OCI-M2 (cell line): ENCODE measurements around the gene NAA25.
A peak's percentile ranks its signal among the peaks of the same experiment; 100 is the strongest.

Experiments
- DNase-seq: peaks from one replicate; lab custom pipeline; 2025; ENCODE audit not compliant: unreplicated experiment; lab: John Stamatoyannopoulos, UW

The NAA25 gene

DNA sequence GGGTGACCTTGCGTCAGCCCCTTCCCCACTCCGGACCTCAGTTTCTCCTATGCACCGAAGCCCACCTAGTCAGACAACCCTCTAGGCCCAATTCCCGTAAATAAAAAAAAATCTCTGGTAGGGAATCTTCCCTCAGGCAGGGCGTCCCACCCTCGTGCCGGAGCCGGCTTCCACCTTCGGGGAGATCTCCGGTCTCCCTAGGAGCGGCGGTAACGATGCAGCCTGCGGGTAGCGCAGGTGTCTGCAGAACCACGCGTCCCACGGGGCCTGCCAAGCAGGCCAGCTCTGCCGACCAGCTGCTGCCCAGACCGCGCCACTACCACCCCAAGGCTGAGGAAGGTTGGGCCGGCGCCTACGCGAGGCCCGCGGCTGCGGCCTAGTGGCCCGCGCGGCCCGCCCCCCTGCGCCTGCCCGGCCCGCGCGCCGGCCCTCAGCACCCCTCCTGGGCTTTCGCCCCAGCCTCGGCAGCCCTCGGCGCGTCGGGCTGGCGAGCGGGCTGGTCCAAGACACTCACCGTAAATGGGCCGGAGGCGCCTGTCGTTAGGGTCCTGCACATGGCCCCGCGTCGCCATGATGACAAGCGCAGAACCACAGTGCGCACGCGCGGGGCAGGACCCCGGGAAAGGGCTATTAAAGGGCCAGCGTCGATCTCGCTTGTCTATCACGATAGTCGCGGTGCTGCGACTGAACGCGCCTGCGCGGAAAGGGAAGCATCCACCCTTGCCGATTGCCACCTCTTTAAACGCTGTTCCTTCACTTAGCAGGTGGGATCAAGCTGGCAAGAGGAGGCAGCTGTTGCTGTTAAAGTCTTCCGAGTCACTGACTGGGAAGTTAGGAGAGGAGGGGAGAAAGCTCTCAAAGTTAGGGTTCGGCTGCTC lies at the start of gene NAA25:
NAA25 (minus strand) TSS at position 582 of the 878 bp plus-strand sequence; CDS start at position 572, 10 bp downstream.
- DNase-seq = peak; percentile 66

DNA sequence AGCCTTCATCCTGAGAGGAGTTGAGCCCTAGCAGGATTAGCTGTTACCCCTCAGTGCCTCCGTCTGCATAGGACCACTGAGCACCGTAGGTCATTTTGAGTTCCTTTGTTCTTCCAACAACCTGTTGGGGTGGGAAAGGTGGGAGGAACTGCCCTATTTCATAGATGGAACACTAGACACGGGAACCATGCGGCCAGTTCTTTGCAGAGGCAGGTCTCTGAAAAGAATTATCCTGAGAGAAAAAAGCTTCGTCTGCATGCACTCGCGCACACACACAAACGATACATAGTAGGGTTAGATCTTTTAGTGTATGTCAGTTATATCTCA lies 45.3 kb upstream of the NAA25 start:
- DNase-seq = no peak

DNA sequence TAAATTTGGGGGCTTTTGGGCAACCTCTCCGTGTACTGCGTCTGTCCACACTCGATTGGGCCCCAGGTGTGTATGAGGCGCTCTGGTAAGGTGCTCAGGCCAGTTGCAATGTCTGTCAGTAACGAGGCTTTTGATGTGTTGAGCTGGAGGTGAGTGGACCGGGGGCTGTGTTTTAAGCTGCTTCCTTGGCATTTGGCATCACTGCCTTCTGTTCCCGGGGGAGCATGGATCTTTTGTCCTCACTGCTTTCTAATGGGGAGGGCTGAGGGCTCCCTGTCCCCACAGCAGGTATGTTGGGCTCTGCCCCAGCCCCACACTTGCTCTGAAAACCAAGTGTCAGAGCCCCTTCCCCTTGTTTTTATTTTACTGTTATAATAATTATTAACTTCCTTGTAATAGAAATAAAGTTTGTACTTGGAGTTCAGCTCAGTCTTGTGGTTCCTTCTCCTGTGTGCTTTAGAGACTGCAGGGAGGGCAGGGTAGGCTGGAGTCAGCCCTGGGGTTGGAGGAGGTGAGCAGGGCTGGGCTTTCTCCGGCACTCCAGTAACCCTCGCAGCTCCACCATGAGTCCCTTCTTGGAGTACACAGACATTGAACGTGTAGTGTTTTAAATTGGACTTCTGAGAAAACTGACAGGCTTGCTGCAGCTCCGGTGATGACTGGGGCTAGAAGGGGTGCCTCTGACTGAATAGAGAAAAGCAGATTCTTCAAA lies 44.8 kb upstream of the NAA25 start:
- no peak for DNase-seq

DNA sequence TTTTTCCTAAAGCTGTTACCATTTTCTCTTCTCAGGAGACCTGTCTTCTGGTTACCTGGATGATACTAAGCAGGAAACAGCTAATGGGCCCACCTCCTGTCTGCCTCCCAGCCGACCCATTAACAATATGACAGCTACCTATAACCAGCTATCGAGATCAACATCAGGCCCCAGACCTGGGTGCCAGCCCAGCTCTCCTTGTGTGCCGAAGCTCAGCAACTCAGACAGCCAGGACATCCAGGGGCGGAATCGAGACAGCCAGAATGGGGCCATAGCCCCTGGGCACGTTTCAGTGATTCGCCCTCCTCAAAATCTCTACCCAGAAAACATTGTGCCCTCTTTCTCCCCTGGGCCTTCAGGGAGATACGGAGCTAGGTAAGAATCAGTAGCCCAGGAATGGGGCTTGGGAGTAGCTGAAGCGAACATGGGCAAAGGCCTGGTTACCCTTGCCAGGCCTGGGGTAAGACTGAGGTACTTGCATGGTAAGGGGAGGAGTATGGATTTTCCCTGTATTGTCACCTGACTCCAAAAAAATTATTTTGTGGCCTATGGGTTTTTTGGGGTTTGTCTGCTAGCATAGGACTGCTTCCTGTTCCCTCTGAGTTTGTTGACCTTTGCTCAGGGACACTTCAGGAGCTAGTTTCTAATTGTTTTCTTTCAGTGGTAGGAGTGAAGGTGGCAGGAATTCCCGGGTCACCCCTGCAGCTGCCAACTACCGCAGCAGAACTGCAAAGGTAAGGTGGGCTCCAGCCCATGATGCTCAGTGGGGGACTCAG lies 43.4 kb upstream of the NAA25 start:
- DNase-seq = no peak

DNA sequence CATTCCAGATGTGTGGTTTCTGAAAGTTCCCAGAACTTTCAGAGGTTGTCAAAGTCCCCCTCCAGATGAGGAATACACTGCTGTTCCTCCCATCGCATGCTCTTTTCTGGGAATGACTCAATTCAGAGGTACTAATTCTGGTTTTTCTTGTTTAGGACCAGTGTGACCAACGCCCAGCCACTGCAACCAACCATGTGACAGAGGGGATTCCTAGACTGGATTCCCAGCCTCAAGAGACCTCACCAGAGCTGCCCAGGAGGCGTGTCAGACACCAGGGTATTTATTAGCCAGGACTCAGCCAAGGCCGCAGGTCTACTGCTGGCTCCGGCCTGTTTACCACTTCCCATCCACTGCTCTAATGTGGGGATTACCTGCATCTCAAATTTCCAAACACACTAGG lies 41.0 kb upstream of the NAA25 start:
- no peak for DNase-seq

DNA sequence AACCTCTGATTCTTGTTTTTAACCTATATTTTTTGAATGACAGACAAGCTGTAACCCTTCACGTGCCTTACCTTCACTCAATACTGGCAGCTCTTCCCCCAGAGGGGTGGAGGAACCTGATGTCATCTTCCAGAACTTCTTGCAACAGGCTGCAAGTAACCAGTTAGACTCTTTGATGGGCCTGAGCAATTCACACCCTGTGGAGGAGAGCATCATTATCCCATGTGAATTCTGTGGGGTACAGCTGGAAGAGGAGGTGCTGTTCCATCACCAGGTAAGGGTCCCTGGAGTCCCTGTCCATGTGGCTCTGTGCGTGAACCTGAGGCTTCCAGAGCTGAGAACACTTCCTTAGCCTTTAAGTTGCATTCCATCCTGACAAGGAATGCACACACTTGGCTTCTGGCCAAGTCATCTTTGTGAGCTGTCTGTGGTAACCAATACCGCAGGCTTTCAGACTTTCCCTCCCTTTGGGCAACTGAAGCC lies 39.5 kb upstream of the NAA25 start:
- DNase-seq = no peak

DNA sequence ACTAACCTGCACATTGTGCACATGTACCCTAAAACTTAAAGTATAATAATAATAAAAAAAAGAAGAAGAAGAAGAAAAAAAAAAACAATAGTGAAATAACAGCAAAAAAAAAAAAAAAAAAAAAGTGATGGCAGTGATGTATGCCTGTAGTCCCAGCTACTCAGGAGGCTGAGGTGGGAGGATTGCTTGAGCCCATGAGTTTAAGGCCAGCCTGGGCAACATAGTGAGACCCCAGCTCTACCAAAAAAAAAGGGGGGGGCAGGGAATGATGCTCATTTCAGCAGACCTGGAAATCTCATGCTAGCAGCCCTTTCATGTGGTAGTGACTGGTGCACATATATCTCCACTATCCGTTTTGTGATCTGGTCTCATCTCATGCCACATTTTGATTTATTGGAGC lies 37.5 kb upstream of the NAA25 start:
- DNase-seq = no peak

DNA sequence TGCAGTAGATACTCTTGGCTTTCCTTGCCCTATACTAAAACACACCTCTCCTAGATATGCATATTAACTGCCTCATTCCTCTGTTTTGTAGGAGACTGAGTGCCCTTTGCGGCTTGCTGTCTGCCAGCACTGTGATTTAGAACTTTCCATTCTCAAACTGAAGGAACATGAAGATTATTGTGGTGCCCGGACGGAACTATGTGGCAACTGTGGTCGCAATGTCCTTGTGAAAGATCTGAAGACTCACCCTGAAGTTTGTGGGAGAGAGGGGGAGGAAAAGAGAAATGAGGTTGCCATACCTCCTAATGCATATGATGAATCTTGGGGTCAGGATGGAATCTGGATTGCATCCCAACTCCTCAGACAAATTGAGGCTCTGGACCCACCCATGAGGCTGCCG lies 32.1 kb upstream of the NAA25 start:
- DNase-seq = no peak

DNA sequence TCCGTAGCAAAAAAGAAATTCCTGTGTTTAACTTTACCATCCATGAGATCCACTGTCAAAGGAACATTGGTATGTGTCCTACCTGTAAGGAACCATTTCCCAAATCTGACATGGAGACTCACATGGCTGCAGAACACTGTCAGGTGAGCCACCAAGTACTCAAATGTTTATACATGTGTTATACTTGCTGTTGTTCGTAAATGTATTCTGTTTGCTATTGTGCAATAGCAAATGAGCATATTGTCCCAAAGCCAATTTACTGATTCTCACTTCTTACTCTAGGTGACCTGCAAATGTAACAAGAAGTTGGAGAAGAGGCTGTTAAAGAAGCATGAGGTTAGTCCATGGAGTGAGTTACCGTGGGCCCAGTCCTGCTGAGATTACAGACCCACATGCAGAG lies 26.1 kb upstream of the NAA25 start:
- no peak for DNase-seq

DNA sequence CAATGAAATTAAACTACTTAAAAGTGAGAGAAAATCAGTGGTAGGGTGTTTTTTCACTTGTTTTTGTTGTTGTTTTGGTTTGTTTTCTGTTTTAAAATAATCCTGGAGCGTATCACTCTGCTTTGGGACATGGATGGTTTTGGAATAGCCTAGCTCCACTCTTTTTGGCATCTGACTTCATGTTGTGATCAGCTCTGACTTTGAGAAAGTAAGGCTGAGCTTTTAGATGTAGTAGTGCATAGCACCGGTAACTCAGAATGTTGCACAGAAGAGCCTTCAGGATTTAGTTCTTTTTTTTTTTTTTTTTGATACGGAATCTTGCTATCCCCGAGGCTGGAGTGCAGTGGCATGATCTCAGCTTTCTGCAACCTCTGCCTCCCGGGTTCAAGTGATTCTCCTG lies 24.8 kb upstream of the NAA25 start:
- DNase-seq = no peak

DNA sequence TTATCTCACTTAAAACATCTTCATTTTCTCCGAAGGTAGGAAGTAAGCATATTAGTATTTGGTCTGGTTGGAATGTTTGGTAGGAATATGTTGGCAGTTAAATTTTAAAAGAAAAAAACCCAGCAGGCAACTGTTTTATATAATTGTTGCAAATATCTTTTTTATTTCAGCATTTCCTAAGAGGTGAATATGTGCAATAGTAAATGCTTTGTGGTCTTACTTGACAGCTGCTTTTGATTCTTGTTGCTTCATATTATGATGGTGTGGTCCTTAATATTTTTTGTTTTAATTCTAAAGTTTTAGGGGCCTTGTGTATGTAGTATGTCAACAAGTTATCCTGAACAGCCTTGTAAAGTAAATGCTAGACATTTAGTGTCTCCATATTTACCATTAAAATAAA lies 23.1 kb upstream of the NAA25 start:
- DNase-seq = no peak

DNA sequence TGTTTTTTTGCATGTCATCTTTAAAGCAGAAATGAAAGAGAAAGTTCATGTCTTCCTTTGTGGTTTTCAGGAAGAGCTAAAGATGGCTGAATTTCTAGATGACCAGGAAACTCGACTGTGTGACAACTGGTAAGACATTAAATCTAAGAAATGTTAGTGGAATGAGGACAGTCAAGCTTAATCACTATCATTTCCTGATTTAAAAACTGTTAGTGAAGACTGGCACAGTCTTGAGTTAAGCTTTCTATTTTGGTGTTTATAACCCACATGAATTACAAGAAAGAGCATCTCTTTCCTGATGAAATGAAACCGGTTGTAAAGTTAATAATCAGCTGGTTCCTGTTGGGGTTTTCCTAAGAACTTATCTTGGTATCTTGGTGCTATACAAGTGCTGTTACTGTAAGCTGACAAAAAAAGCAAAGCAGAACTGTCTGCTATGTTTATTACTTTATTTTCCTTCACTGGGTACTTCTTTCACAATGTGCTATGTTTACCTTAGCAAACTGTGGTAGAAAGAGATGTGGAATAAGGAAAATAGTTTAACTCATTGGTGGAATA lies 21.9 kb upstream of the NAA25 start:
- no peak for DNase-seq

DNA sequence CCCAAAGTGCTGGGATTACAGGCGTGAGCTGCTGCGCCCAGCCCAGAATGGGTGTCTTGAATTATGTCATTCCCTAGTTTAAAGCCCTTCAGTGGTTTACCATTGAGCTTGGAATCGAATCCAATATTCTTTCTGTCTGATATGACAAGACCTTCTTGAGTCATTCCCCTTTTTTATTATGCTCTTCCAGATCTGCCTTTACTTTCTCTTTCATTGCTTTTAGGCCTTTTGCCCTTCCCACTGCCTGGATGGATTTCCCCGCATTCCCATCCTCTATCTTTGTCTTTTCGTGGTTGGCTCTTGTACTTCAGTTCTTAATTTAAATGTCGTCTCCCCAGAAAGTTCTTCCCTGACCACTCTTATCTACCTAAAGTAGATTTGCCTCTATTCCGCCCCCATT lies 18.3 kb upstream of the NAA25 start:
- no peak for DNase-seq

DNA sequence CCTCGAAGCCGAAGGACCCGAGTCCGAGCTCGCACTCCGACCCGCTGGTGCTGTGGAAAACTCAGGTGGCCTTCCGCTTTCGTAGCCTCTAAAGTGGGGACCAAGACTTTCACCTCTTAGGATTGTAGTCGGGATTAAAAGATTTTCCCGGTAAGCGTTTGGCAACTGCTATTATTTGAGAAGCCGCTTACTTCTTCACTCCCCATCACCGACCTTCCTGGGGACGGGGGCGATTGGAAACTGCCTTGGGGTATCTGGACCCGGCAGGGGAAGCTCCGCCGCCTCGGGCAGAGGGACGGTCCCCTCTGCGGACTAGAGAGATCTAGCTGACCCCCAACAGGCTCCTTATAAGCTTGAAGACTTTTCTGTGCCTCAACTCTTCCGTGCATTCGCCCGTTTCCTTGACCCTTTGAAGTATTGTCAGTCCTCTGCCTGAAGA lies 17.4 kb upstream of the NAA25 start:
- no peak for DNase-seq

DNA sequence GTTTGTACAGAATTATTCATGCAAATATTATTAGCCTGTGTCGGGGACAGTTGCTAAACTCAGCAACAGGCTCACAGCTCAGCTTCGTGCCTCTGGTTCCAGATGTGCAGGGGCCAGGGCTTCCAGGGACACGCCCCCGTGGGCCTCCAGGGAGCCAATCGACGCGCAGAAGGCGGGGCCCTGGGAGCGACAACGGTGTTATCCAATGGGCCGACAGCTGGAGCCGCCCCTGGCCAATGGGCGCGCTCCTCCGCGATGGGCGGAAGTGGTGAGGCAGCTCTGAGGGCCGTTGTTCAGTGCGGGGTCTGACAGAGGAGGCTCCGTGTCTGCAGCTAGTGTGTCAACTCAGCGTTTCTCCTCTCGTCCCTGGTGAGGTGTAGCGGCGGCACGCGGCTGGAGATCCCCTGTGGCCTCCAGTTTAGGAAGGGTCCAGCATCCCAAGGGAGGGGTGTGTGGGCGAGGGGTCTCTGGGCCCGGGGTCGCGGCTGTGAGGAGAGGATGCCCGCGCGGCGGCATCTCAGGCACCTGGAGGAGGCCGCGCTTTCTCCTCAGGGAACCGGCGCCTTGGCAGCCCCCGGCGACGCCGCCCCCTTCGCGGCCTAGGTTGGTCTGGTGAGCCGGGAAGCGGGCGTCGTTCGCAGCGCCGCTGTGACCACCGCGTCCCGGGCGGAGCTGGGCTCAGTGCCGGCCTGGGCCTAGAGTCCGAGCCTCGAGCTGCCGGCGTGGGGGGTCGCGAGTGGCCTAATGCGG lies 16.8 kb upstream of the NAA25 start, which contains the start of gene TRAFD1:
TRAFD1 (plus strand) TSS at position 311 of the 750 bp plus-strand sequence. CDS start 4,963 bp downstream, outside the sequence.
- peak; percentile 75 for DNase-seq

DNA sequence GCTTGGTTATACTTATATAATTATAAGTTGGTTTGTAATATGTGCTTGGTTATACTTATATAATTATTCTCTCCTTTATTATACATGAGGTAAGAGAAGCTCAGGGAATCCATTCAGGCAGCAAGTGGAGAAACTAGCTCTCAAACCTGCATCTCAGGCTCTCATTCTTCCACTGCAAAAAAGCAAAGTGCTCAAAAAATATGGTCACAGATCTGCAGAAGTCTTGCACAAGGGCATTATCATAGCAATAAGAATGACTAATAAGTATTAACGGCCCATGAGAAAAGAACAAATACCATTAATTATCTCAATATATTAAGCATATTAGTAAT lies 16.3 kb upstream of the NAA25 start:
- DNase-seq = no peak

DNA sequence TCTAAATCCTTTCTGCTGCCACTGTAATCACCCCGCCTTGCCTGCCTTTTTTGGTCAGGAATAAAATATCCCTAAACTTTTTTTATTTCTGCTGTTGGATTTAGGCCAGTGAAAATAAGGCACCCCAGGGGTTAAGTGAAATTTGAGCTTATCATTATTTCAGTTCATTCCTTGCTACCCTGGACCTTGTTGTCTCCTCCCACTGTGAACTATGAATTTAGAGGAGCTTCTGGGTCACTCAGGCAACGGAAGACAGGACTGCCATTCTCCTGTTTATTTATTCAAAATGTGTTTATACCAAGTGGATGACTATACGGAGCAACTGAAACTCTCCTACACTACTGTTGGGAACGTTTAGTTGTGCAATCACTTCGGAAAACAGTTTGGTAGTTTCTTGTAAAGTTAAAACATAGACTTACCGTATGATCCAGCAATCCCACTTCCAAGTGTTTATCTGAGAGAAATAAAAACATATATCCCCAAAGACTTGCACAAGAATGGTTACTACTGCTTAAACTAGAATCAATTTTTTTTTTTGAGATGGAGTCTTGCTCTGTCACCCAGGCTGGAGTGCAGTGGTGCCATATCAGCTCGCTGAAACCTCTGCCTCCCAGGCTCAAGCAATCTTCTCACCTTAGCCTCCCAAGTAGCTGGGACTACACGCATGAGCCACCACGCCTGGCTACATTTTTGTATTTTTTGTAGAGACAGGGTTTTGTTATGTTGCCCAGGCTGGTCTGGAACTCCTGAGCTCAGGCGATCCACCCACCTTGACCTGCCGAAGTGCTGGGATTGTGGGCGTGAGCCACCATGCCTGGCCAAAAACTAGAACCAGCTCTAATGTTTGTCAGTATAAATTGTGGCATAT lies 14.5 kb upstream of the NAA25 start:
- no peak for DNase-seq

DNA sequence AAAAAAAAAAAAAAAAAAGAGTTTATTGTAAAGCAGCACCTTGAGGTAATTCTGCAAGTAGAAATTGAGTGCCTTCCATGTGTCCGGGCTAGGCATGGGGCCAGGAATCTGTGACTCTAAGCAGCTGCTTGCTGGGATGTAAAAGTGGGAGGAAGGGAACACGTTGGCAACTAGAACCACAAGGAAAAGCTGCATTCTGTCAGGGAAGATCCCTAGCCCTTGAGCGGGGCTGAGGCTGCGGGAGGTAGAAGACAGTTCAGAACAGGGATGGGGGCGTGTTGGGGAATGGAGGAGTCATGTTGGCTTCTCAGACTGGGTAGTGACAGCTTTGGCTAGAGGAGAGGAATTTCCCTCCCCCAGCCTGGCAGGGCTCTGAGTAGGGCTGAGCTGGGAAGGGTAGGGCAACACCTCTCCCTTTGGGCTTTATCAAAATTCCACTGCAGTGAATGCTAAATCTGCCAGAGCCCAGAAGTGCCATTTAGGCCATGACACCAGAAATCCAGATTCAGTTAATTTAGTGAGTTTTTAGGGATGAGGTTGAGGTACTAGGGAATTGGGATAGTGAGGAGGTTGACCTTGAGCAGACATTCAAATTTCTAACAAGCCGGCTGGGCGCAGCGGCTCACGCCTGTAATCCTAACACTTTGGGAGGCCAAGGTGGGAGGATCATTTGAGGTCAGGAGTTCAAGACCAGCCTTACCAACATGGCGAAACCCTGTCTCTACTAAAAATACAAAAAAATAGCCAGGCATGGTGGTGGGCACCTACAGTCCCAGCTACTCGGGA lies 13.4 kb upstream of the NAA25 start:
- DNase-seq = no peak

DNA sequence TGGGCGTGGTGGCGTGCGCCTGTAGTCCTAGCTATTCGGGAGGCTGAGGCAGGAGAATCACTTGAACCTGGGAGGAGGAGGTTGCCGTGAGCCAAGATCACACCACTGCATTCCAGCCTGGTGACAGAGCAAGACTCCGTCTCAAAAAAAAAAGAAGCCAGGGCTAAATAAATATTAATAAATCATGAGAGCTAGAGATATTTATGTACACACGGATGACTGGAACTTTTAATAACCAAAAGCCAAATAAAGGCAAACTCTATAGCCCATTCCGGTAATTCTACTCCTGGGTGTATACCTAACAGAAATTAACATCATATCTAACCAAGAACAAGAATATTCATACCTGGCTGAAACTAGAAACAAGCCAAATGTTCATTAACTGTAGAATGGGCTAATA lies 9.1 kb upstream of the NAA25 start:
- DNase-seq = no peak
